Nephron (organoid): Measurements from ENCODE around the gene NEDD4L.

Source experiments
- H3K27ac Mint-ChIP-seq, 3 experiments: 2 replicates each; pipeline ENCODE4 v1.8.0; 2020; ENCODE audit warnings: mixed read lengths in 3 of 3, mild to moderate bottlenecking in 2 of 3, moderate library complexity in 1 of 3
- H3K27me3 Mint-ChIP-seq: 2 replicates; pipeline ENCODE4 v1.8.0; 2021; ENCODE audit warnings: low read depth, mild to moderate bottlenecking, moderate library complexity, mixed read lengths
- H3K36me3 Mint-ChIP-seq: 2 replicates; pipeline ENCODE4 v1.8.0; 2020; ENCODE audit warnings: low read depth, mixed read lengths
- H3K4me1 Mint-ChIP-seq: 2 replicates; pipeline ENCODE4 v1.8.0; 2020; ENCODE audit warnings: mixed read lengths
- H3K4me3 Mint-ChIP-seq, 3 experiments: 2 replicates each; pipeline ENCODE4 v1.8.0; 2020; ENCODE audit warnings: mild to moderate bottlenecking in 3 of 3, mixed read lengths in 3 of 3, moderate library complexity in 2 of 3
- H3K9me3 Mint-ChIP-seq: 2 replicates; pipeline ENCODE4 v1.8.0; 2020; ENCODE audit warnings: mixed read lengths
- CTCF ChIP-seq, 3 experiments: fragments of 200-600 bp; sonication (generic); IDR thresholded peaks; one replicate each; pipeline ENCODE4 v1.5.0; 2021; ENCODE audit warnings: antibody characterized with exemption in 3 of 3; ENCODE audit not compliant: unreplicated experiment in 3 of 3

NEDD4L gene

GRCh38 chr18:58287353-58288274, 243.6 kb downstream of the NEDD4L start:
- H3K9me3 Mint-ChIP-seq: no peaks in the 10 kb centered on the region
- TF ChIP-seq CTCF (IDR thresholded peaks at IDR 0.05; ENCODE audit: unreplicated experiment in 3 of 3): no peak
- peak overlapping the region; percentile 70 to 91 (median 76) for H3K27ac Mint-ChIP-seq
- H3K4me3 Mint-ChIP-seq: peak overlapping the region in 1 of 3 experiments; percentile 7
- H3K36me3 Mint-ChIP-seq: peaks cover 7% of the 10 kb centered on the region
- H3K27me3 Mint-ChIP-seq: no peaks in the 10 kb centered on the region
- peaks cover 73% of the 10 kb centered on the region for H3K4me1 Mint-ChIP-seq

- Mint-ChIP-seq H3K4me1 (peaks cover 78% of the 10 kb centered on the region), H3K9me3 (no peaks in the 10 kb centered on the region), H3K27me3 (no peaks in the 10 kb centered on the region), H3K4me3 (no peak overlapping the region), H3K27ac (peak overlapping the region; percentile 63 to 91 (median 70)), H3K36me3 (peaks cover 3% of the 10 kb centered on the region)
- TF ChIP-seq CTCF (IDR thresholded peaks at IDR 0.05; ENCODE audit: unreplicated experiment in 3 of 3): no peak
These were observed 245.1 kb downstream of the NEDD4L start for GRCh38 chr18:58288921-58289797.

GRCh38 chr18:58290116-58290695, 246.2 kb downstream of the NEDD4L start:
- Mint-ChIP-seq H3K27me3 (no peaks in the 10 kb centered on the region), H3K27ac (peak overlapping the region in 2 of 3 experiments; percentile 55 to 59), H3K4me3 (no peak overlapping the region), H3K4me1 (peaks cover 73% of the 10 kb centered on the region), H3K9me3 (no peaks in the 10 kb centered on the region), H3K36me3 (peaks cover 3% of the 10 kb centered on the region)
- no peak for TF ChIP-seq CTCF (IDR thresholded peaks at IDR 0.05; ENCODE audit: unreplicated experiment in 3 of 3)

- Mint-ChIP-seq H3K4me1 (peaks cover 79% of the 10 kb centered on the region), H3K4me3 (no peak overlapping the region), H3K27me3 (no peaks in the 10 kb centered on the region), H3K27ac (peak overlapping the region in 1 of 3 experiments; percentile 59), H3K9me3 (no peaks in the 10 kb centered on the region), H3K36me3 (peaks cover 3% of the 10 kb centered on the region)
- TF ChIP-seq CTCF (IDR thresholded peaks at IDR 0.05; ENCODE audit: unreplicated experiment in 3 of 3): no peak
These were observed 247.1 kb downstream of the NEDD4L start for GRCh38 chr18:58291131-58291530.

GRCh38 chr18:58292638-58293037, 248.6 kb downstream of the NEDD4L start:
- Mint-ChIP-seq H3K36me3 (peaks cover 3% of the 10 kb centered on the region), H3K27me3 (no peaks in the 10 kb centered on the region), H3K27ac (peak overlapping the region; percentile 23 to 40 (median 37)), H3K4me1 (peaks cover 72% of the 10 kb centered on the region), H3K9me3 (no peaks in the 10 kb centered on the region), H3K4me3 (no peak overlapping the region)
- TF ChIP-seq CTCF (IDR thresholded peaks at IDR 0.05; ENCODE audit: unreplicated experiment in 3 of 3): no peak
